ENCODE results near the gene PJA1.

The PJA1 gene

GRCh38 chrX:69113723-69114122, 51.5 kb downstream of the PJA1 start:
- DNase-seq (ENCODE audit: low read depth in 3 of 3) = no peak

Data from stimulated activated CD4-positive, alpha-beta T cell treated with anti-CD3 and anti-CD28 coated beads, TNF-alpha, amount 100 ng/mL, for 48 hours (primary cell).